Neural cell (in vitro differentiated cells): Measurements from ENCODE around the gene GOLGA3.

Source experiments
- CTCF ChIP-seq: fragments of 450-650 bp; IDR thresholded peaks from 2 replicates; pipeline ENCODE4 v1.5.1; 2014; ENCODE audit warnings: antibody characterized with exemption, mild to moderate bottlenecking, moderate library complexity; ENCODE audit not compliant: poor library complexity, severe bottlenecking
- EZH2 ChIP-seq: fragments of 200-600, 300-800 bp; shearing (Covaris generic), sonication (generic); IDR thresholded peaks from 2 replicates; pipeline ENCODE4 v1.6.1; 2014; ENCODE audit warnings: antibody characterized with exemption, low read length, borderline replicate concordance, mild to moderate bottlenecking; ENCODE audit not compliant: insufficient read depth, poor library complexity, severe bottlenecking

DNA sequence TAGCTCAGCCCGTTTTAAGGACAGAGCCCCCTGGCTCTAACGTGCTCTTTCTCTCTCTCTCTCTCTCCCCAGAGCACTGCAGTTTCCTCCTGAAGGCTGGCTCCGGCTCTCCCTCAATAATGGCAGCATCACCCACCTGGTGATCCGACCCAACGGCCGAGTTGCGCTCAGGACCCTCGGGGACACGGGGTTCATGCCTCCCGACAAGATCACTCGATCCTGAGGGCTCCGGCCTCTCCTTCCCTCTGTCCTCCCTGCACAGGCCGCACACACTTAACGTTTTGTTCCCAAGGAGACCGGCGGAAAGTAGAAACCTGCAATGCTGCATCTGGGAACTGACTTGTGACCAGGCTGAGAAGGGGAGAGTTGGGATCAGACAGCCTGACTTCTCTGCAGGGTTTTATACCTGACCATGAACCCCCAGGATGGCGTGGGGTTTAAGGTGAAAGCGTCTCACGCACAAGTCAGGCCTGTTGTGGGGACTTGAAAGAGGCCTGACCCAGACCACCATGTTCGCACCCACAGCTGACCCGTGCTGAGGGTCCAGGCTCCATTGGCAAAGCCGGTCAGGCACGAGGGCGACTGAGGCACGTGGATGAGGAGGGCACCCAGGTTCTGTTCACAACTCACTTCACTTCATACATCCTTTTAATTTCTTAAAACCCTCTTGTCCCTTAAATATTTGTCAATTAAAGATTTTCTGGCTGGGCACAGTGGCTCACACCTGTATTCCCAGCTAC, 107.9 kb downstream of the GOLGA3 start:
- TF ChIP-seq CTCF = no peak
- no peak for TF ChIP-seq EZH2
